HEK293T (cell line): ENCODE measurements around the gene ANO6.

ENCODE experiments used
- ARNT ChIP-seq: fragments of 450-650 bp; IDR thresholded peaks from 2 replicates; pipeline ENCODE4 v1.6.1; 2017; ENCODE audit warnings: mild to moderate bottlenecking
- BHLHE40 ChIP-seq: fragments of 450-650 bp; IDR thresholded peaks from 2 replicates; pipeline ENCODE4 v1.6.1; 2016; ENCODE audit warnings: mild to moderate bottlenecking, moderate library complexity, borderline replicate concordance
- CTBP1 ChIP-seq: fragments of 450-650 bp; IDR thresholded peaks from 2 replicates; pipeline ENCODE4 v1.6.1; 2016; ENCODE audit warnings: borderline replicate concordance
- ELF4 ChIP-seq: fragments of 450-650 bp; IDR thresholded peaks from 2 replicates; pipeline ENCODE4 v1.6.1; 2017; ENCODE audit warnings: antibody characterized with exemption
- FOXA1 ChIP-seq: fragments of 450-650 bp; IDR thresholded peaks from 2 replicates; pipeline ENCODE4 v1.6.1; 2016; ENCODE audit warnings: mild to moderate bottlenecking
- FOXK2 ChIP-seq: fragments of 450-650 bp; IDR thresholded peaks from 2 replicates; pipeline ENCODE4 v1.6.1; 2016; ENCODE audit warnings: mild to moderate bottlenecking
- FOXM1 ChIP-seq: fragments of 450-650 bp; IDR thresholded peaks from 2 replicates; pipeline ENCODE4 v1.6.1; 2017; ENCODE audit warnings: mild to moderate bottlenecking, borderline replicate concordance
- HDGF ChIP-seq: fragments of 450-650 bp; IDR thresholded peaks from 2 replicates; pipeline ENCODE4 v1.6.1; 2017; ENCODE audit warnings: antibody characterized with exemption, borderline replicate concordance
- NFRKB ChIP-seq: fragments of 450-650 bp; IDR thresholded peaks from 2 replicates; pipeline ENCODE4 v1.6.1; 2016; ENCODE audit warnings: mild to moderate bottlenecking, moderate library complexity
- SP1 ChIP-seq: fragments of 450-650 bp; IDR thresholded peaks from 2 replicates; pipeline ENCODE4 v1.6.1; 2017
- SUZ12 ChIP-seq: fragments of 450-650 bp; IDR thresholded peaks from 2 replicates; pipeline ENCODE4 v1.6.1; 2016; ENCODE audit warnings: mild to moderate bottlenecking
- TARDBP ChIP-seq: fragments of 450-650 bp; IDR thresholded peaks from 2 replicates; pipeline ENCODE4 v1.6.1; 2016
- ZNF384 ChIP-seq: fragments of 450-650 bp; IDR thresholded peaks from 2 replicates; pipeline ENCODE4 v1.6.1; 2016
- TF ChIP-seq, protein P1 (sequence below): fragments of 450-650 bp; IDR thresholded peaks from 2 replicates; pipeline ENCODE4 v1.6.1; 2016

DNA sequence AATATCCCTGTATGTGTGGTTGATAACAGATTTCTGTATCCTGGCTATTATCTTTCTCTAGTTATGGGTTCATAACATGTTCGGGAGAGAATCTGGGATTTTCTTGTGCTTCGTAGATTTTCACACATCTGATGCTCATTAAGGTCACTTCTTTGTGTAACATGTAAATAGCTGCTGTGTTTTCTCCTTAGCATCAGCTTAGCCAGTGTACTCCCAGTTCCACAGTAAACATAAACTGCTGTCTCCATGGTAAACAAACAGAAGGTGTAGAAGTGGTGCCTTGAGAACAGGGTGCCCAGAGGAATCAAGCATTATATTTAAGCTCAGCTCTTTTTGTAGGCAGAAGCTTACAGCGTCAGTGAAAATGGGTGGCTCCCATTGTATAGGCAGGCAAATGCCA, 88.0 kb downstream of the ANO6 start:
- TF ChIP-seq FOXM1 (no peak), ELF4 (no peak), ARNT (no peak), ZNF384 (no peak), FOXA1 (no peak), FOXK2 (no peak), SP1 (no peak), HDGF (no peak), TARDBP (no peak), SUZ12 (no peak), BHLHE40 (no peak), CTBP1 (no peak), NFRKB (no peak)
- TF ChIP-seq, protein P1, sequence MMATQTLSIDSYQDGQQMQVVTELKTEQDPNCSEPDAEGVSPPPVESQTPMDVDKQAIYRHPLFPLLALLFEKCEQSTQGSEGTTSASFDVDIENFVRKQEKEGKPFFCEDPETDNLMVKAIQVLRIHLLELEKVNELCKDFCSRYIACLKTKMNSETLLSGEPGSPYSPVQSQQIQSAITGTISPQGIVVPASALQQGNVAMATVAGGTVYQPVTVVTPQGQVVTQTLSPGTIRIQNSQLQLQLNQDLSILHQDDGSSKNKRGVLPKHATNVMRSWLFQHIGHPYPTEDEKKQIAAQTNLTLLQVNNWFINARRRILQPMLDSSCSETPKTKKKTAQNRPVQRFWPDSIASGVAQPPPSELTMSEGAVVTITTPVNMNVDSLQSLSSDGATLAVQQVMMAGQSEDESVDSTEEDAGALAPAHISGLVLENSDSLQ, result no peak
